RCC 7860 (cell line): ENCODE data around the gene DACH1.
A peak's percentile ranks its signal among the peaks of the same experiment; 100 is the strongest.
"Not testable (repeated sequence)": the region's sequence is repeated elsewhere in the genome, so short reads cannot be mapped to it uniquely, and the experiment has no call there.

Experiments used
- DNase-seq: peaks from one replicate; pipeline ENCODE4 v3.0.0-alpha.2; 2015; ENCODE audit warnings: low spot score
- FAIRE-seq: peaks from 2 replicates; lab custom pipeline; 2012; peaks lifted over from hg19 to GRCh38; lab: Jason Lieb, UNC

Gene DACH1

DNA sequence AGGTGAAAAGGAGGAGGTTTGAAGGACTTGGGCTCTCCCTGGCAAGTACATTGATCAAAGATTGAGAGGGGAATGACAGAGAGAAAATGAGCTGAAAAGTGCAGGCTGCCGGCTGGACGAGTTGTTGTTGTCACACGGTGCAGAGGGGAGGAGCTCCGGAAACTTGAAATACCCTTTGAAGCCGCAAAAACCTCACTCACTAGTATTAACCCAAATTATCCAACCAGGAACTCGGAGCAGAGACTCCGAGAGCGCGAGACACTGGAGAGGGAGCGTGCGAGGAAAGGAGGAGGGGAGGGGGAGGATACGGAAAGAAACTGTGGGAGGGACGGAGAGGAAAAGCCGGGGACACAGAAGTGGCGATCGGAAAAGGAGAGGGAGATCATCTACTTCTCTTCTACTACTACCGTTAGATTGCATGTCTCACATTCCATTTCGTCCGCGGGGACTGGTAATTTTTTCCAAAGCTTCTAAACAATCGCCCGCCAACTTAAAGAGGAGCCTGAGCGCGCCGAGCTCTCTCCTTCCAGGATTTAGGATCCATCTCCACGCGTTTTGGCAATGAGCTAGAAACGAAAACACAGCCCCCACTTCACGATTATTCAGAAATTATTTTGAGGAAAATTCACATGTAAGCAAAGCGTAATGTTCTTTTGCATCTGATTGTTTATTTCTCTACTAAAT is at the start of gene DACH1:
TSS of gene DACH1 (minus strand) at position 74 of the 684 bp plus-strand sequence.
- DNase-seq: peak; percentile 59
- no peak for FAIRE-seq

GRCh38 chr13:71913717-71914116 is 46.7 kb upstream of the DACH1 start:
- FAIRE-seq: no peak
- no peak for DNase-seq

DNA sequence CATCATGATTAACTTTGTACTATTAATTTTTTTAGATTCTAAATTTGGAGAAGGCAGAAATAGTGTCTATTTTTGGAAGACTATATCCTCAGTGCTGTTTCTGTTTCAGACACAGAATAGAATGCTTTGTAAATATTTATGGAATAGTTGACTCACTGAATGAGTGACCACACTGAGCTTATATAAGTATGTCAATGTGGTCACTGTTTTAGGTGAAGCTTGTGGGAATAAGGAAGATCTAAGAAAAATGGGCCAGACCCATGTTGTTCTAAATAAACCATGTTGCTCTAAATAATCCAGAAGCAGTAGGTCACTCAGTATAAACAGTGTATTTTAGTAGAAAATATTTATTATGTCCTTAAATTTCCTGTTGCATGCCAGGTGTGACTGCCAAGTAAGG is 45.5 kb upstream of the DACH1 start:
- FAIRE-seq (no peak), DNase-seq (no peak)

DNA sequence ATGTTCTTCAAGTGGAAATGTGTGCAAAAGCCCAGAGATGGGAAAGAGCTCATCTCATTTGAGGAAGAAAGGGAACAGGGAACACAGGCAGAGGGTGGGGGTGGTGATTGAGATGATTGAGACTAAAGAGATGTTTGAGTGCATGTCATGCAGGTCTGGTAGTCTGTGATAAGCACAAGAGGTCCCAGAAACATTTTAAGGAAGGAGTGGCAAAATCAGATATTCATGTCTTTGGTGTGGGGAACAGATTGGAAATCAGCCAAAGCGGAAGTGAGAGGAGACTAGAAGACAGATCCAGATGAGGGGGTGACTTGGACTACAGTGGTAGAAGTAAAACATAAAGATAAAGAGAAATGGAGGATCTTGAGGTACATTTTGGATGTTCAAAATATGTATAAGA is 39.4 kb upstream of the DACH1 start:
- FAIRE-seq: no peak

DNA sequence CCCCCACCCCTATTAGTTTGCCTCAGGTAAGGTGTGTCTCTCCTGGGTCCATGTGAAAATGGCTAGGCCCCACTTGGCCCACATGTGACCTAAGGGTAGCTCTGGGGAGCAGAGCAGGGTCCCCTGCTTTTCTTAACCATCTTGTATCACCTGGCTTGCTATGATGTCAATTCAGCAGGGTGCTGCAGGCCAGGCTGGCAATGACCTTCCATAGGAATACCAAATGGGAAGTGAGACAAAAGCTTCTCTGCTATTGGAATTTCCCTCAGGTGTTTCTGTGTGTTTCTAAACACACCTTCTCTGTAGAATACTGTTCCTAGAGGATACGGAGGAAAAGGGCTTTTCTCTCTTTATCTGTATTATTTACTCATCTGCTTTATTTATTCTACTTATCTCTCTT is 35.7 kb upstream of the DACH1 start:
- DNase-seq: no peak
- FAIRE-seq: no peak

More for the DNA sequence above, 39.4 kb upstream of the DACH1 start:
- DNase-seq: no peak

- FAIRE-seq: not testable (repeated sequence)
Measured at GRCh38 chr13:71893506-71893905, 26.5 kb upstream of the DACH1 start.

DNA sequence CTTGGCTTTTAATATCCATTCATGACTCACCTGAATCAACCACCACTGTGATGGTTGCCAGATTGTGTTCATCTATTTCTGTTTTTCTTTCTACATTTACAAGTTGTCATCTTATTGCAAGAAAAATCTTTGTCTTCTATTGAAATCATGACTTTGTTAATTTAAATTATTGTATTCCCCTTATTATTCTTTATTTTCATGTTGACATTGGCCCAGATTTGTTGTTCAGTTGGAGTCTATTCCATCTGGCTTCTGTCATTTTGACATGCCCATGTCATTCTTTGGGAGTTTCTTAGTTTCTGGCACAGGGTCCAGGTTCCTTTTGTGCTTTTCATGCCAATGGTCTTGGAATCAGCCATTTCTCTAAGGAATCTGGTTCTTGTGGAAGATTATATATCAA is 19.9 kb upstream of the DACH1 start:
- DNase-seq (no peak), FAIRE-seq (no peak)

More at GRCh38 chr13:71893506-71893905, 26.5 kb upstream of the DACH1 start:
- DNase-seq: not testable (repeated sequence)

GRCh38 chr13:71882120-71882519 is 15.1 kb upstream of the DACH1 start:
- no peak for DNase-seq
- no peak for FAIRE-seq

GRCh38 chr13:71880753-71881541 is 13.9 kb upstream of the DACH1 start:
- FAIRE-seq (no peak), DNase-seq (peak; percentile 62)

DNA sequence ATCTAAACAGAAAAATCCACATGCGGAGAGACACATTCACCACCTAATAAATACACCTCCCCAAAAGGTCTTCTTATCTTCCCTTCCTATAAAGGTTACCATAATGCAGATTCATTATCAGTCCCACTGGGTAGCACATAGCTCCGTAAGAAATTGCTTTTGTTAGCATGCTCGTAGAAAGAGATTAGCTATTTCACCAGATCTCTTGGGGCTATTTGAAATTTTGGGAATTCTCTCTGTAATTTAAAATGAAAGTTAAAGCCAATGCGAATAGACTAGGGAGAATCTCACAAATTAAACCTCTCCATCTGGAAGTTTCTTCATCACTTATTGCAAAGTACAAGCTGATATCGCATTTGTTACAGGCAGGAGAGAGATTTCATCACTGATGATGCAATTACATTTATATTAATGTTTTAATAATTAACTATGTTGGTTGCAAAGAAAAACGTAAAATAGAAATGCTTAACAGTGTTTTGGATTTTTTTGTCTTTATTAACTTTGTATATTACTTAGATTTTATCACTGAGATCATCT is 12.9 kb upstream of the DACH1 start:
- FAIRE-seq (no peak), DNase-seq (no peak)

- DNase-seq: no peak
- FAIRE-seq: no peak
Measured at GRCh38 chr13:71879129-71879535, 12.1 kb upstream of the DACH1 start.

- DNase-seq (no peak), FAIRE-seq (no peak)
Measured at GRCh38 chr13:71877256-71877653, 10.3 kb upstream of the DACH1 start.

DNA sequence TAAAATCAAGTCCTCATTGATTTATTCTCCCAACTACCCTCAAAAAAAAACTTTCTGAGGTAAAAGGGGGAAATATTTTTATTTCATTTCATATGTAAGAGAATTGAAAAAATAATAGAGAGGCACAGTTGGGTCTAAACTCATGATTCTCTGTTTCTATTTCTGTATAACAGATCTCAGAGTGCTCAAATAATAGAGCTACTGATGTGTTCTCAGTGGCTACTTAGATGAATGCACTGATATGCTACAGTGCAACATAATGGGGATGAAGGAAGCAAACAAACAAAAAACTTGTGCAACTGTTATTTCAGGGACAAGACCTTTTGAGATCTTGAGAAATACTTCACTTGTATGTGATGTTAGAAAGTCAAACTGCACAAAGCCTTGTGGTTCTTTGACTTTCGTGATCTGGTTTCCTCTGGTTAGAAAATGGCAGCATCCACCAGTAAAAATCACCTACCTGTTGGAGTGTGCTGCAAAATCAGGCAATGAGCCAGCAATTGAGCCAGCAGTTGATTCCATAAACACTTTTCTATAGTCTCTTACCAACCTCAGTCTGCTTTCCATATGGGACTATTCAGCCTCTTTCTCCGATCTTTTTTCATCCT is 9.7 kb upstream of the DACH1 start:
- no peak for DNase-seq
- no peak for FAIRE-seq

GRCh38 chr13:71875823-71876222 is 8.8 kb upstream of the DACH1 start:
- no peak for DNase-seq
- no peak for FAIRE-seq

DNA sequence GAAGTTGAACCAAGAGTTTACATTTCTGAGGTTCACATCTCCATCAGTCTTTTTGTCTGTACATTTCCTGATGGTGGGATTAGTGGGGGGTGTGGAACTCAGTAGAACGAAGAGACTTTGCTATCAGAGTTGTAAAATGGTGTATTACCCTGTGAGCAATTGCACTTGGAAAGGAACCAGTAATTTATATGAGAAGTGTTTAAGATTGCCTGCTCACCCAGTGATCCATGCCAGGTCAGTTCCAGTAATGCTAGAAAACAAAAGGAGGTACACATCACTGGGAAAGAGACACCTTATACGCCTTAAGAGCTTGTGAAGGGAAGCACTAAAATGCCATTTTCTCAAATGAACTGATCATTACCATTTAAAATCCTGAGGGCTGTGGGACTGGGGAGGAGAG is 7.5 kb upstream of the DACH1 start:
- DNase-seq: no peak
- FAIRE-seq: no peak

- DNase-seq: no peak
Measured at GRCh38 chr13:71873418-71874247, 6.6 kb upstream of the DACH1 start.

DNA sequence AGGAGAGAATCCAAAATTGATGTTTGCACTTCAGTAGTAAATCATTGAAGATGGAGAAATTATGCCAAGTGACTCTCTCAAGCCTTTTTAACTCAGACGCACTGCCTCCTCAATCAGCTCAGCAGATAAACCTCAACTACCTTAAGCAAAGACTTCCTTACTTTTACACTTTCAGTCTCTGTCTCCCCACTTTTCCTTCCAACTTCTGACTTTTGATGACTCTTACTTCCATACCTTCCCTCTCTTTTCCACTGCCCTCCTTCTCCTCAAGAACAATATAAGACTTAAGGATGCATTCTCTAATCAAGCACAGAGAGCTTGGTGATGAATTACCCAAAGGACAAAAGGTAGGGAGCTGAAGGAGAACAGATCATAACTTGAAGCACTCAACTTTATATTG is 4.8 kb upstream of the DACH1 start:
- FAIRE-seq: no peak
- DNase-seq: no peak

More at GRCh38 chr13:71873418-71874247, 6.6 kb upstream of the DACH1 start:
- FAIRE-seq: no peak

DNA sequence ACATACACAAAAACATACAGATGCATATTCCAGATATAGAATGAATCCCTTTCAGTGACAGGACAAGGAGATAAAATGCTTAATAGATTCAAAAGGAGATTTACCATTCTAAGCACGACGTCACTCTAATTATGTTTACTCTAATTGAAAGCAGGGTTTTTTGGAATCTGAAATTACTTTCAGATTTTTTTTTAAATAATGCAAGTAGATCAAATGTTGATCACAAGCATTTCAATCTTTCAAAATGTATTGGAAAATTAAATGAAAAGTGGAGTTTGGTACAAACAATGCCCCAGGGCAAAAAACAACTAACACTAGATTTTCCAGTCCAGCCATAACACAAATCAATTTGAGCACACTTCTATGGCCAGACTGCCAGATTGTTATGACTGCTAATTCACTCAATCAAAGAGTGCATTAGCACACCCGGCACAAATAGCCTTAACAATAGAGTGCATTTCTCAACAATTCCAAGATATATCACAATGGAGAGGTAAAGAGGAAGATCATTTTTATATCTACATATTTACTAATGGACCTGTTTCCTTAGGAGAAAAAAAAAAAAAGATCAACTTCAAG is 4.3 kb upstream of the DACH1 start:
- no peak for DNase-seq
- FAIRE-seq: no peak

GRCh38 chr13:71870100-71870499 is 3.1 kb upstream of the DACH1 start:
- no peak for DNase-seq
- FAIRE-seq: no peak

- FAIRE-seq (no peak), DNase-seq (no peak)
Measured at GRCh38 chr13:71869274-71869673, 2.3 kb upstream of the DACH1 start.
